Stimulated activated CD8-positive, alpha-beta memory T cell treated with anti-CD3 and anti-CD28 coated beads, Interleukin-15, amount 100 ng/mL, for 1 hour (primary cell): Measurements from ENCODE around the gene SIT1.
"Not testable (repeated sequence)": the region's sequence is repeated elsewhere in the genome, so short reads cannot be mapped to it uniquely, and the experiment has no call there.

Experiments
- DNase-seq: peaks from one replicate; pipeline ENCODE4 v3.0.0-alpha.2; 2020; ENCODE audit warnings: low read depth

SIT1 gene

DNA sequence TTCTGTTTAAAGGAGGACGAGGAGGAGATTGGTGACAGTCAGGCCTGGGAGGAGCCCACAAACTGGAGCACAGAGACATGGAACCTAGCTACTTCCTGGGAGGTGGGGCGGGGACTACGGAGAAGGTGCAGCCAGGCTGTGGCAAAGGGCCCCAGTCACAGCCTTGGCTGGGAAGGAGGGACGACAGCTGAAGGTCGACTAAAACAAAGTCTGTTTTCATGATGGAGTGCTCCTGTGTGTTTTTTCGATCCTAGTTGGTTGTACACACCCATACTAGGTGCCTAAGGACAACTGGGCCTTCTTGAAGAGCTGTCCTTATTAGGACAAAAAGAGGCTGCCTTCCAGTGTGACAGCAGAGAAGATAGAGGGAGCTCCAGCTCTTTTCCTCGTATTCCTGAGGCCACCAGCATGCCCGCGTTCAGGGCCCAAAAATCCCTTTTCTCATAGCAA lies 10.3 kb upstream of the SIT1 start:
- no peak for DNase-seq

DNA sequence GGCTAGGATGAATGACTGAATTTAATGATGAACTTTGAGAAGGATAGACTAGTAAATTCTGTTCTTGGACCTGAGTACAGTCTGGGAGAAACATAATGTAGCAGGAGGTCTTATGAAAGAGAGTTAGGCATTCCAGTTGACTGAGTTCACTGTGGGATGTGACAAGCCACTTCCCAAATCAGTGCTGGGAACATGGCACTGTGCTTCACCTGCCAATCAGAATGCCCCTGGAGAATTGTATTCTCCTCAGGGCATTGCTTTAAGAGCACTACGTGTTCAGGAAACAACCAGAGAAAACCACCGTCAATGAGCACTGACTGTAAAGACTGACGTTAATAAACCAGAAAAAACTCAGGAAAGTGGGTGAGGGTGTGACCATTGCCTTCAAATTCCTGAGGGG lies 8.6 kb upstream of the SIT1 start:
- DNase-seq = no peak

DNA sequence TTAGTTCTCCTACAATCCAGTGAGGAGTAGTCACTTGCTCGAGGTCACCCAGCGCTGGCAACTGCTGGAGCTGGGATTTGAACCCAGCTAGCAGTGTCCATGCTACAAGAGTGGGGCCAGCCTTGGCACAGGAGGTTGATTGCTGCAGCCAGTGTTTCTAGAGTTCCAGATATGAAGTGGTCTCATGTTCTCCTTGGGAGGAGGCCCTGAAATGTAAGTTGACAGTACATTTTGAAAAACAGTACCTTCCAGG lies 8.2 kb upstream of the SIT1 start:
- DNase-seq = no peak

DNA sequence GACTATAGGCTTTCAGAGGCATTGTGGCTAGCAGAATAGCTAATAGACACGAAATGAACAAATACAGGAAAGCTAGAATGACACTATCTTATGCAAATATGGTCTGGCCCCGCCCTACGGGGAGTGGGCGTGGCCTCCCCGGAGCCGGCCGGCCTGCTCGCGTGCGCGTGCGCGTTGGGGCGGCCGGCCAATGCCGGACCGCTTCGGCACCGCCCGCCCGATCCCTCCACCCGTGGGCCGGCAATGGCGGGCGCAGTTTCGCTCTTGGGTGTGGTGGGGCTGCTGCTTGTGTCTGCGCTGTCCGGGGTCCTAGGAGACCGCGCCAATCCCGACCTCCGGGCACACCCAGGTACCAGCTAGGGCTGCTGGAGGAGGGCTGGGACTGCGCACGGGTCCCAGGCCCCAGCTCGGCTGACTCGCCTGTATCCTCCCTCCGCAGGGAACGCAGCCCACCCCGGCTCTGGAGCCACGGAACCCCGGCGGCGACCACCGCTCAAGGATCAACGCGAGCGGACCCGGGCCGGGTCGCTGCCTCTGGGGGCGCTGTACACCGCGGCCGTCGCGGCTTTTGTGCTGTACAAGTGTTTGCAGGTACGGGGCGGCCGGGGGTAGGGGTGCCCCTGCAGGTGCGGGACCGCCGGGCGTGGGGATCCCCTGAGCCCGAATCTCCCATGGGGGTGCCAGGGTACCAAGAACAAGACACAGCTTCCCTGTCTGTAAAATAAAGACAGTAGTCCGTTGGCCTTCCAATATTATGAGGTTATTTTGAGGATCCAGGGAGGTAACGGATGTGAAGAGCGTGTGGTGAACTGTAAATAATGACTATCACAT lies 7.6 kb upstream of the SIT1 start, which contains the start of gene CCDC107:
Gene CCDC107, plus strand, starts transcription at position 156 of the 831 bp plus-strand sequence. Its CDS starts 88 bp downstream, at position 244.
- peak; percentile 62 for DNase-seq

DNA sequence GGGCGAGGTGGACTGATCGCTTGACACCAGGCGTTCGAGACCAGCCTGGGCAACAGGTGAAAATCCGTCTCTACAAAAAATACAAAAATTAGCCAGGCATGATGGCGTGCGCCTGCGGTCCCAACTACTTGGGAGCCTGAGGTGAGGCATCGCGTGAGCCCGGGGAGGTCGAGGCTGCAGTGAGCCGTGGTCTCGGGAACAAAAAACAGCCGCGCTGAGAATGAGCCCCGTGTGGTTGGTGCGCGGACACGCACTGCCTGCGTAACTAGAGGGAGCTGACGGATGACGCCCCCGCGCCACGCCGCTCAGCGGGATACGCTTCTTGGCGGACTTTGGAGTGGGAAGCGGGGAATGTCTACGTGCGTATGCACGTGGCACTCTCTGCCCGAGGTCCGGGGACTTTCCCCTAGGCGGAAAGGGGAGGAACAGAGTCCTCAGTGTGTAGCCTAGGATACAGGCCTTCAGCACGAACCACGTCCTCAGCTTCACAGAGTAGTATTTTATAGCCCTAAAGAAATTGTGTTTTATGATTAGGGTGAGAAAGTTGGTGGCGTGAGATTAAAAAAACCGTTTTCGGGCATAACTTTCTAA lies 6.9 kb upstream of the SIT1 start, which contains the start of gene RMRP:
Gene RMRP, minus strand, starts transcription at position 474 of the 591 bp plus-strand sequence.
- peak; percentile 72 for DNase-seq

DNA sequence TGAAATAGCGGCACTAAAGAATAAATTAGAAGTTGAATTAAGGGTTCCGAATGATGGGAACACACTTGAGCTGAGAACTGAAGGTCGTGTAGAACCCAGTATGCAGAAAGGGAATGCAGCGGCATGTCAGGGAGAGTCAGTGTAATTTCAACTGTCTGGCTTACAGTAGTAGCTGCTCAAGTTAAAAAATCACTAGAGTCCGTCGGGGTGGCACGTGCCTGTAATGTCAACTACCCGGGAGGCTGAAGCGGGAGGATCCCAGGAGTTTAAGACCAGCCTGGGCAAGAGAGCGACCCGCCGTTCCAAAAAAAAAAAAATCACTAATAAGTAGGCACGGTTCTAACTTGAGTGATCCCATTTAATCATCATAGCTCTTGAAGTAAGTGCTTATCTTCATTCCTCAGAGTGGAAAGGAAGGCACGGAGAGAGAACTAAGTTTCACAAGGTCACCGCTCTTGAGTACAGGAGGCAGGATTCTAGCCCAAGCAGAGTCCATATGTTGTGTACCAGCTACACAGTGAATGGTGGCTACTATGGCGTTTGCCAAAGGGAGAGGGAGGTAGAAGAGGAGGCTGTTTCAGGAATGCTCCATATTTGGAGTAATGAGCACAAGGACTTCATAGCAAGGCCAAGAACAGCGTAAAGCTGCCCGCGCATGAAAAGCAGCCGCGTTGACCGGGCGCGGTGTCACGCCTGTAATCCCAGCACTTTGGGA lies 6.3 kb upstream of the SIT1 start:
- no peak for DNase-seq

DNA sequence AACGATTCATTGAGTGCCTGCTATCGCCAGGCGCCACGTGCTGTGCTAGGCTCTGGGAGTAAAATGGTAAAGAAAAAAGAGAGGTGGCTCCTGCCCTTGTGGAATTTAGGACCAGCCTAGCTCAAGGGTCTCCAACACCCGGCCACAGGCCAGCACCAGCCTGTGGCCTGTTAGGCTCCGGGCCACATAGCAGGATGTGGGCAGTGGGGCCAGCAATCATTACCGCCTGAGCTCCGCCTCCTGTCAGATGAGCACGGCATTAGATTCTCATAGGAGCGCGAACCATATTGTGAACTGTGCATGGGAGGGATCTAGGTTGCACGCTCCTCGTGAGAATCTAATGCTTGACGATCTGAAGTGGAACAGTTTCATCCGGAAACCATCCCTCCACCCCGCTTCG lies 5.6 kb upstream of the SIT1 start:
- no peak for DNase-seq

DNA sequence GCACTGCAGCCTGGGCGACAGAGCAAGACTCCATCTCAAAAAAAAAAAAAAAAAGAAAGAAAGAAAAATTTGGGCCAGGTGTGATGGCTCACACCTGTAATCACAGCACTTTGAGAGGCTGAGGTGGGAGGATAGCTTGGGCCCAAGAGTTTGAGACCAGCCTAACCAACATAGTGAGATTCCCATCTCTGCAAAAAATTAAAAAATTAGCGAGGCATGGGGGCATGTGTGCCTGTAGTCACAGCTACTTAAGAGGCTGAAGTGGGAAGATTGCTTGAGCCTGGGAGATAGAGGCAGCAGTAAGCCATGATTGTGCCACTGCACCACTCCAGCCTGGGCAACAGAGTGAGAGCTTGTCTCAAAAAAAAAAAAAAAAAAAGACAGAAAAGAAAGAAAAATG lies 2.9 kb upstream of the SIT1 start:
- DNase-seq = no peak

DNA sequence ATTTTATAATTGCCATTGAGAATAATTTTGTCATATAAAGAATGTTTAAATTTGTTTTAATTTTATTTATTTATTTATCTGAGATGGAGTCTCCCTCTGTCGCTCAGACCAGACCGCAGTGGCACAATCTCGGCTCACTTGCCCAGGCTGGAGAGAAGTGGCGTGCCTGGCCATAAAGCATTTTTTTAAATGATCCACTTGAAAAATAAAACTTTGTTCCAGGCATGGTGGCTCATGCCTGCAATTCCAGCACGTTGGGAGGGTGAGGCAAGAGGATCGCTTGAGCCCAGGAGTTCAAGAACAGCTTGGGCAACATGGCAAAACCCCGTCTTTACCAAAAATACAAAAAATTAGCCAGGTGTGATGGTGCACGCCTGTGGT lies 2.1 kb upstream of the SIT1 start:
- no peak for DNase-seq

DNA sequence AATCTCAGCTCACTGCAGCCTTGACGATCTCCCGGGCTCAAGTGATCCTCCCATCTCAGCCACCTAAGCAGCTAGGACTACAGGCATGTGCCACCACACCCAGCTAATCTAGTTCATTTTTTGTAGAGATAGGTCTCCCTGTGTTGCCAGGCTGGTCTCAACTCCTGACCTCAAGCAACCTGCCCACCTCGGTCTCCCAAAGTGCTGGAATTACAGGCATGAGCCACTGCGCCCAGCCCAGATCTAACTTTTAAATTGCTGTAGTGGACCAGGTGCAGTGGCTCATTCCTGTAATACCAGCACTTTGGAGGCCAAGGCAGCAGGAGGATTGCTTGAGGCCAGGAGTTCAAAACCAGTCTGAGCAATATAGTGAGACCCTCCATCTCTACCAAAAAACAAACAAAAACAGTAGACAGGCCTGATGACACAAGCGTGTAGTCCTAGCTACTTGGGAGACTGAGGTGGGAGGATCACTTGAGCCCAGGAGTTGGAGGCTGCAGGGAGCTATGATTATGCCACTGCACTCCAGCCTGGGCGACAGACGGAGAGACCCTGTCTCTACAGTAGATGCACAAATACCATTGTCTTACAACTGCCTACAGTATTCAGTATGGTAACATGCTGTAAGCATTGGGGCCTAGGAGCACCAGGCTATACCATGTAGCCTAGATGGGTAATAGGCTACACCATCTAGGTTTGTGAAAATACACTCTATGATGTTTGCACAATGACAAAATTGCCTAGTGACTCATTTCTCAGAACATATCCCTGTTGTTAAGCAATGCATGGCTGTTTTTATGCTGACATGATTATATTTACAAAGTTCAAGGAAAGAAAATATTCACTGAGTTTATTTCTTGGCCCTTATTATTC lies 1.5 kb upstream of the SIT1 start:
- no peak for DNase-seq

DNA sequence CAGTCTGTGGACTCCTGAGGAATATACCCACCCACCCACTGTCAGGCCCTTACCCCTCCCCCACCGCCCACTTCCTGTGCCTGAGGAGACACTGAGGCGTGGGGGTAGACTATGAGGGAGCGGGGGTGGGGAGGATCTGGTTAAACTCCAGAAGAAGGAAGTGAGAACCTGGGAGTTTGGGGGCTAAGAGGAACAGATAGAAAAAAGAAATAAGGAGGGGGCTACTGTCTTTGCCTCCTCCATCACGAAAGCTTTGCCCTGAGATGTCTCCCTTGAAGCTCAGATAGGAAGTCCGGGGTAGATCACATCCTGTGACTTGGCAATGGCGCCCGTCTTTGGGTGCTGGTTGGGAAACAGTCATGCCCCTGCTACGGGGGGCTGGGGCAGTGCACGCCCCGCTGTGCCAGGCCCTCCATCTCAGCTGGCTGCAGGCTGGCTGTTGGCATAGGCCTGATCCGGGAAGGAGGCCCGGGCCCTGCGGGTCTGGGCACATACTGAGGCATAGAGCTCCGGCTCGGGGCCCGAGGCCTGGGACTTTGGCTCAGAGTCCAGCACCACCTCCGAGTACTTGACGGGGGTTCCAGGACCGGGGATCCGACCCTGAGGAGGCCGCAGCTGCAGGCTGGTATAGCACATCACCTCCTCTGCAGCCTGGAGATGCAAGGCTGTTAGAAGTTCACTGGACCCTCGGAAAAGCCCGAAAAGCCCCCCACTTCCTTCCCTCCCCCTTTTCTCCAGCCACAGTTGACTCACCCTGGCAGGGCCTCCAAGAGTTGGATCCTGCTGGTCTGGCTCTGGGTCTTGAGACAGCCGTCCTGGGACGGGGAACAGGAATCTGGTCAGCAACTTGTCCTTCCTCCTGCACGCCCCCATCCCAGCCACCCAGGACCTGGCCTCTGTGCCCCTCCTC lies 1.0 kb downstream of the SIT1 start:
- no peak for DNase-seq

DNA sequence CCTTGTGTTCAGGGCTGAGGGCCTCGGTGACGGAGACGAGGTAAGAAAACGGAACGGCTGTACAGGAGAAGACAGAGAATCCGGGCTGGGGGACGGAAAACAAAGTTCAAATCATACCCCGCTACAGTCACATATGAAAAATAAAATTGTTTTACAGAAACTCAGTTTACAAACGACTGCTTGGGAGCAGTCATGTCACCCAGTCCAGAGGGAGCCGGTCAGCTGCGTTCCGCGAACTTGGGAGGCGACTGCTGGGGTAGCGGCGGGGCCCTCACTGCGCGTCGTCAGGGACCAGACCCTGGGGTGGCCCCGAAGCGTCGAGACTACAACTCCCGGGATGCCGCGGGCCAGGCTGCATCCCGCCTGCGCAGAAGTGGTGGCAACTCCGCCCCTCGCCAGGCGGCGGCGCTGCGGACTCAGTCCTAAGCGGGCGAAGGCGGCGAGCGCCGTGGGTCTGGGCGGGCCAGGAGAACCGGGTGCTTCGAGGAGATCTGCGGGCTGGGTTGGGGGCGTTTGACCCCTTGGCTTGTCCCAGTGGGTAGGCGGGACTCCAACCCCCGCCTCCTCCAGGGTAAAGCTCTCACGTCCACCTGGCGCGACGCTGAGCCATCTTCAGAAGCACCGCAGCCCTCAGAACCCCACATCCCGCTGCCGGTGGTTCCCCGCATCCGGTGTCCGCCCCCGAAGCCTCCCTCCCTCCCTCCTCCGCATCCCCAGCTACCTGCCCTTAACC lies 4.0 kb downstream of the SIT1 start:
- peak; percentile 81 for DNase-seq

DNA sequence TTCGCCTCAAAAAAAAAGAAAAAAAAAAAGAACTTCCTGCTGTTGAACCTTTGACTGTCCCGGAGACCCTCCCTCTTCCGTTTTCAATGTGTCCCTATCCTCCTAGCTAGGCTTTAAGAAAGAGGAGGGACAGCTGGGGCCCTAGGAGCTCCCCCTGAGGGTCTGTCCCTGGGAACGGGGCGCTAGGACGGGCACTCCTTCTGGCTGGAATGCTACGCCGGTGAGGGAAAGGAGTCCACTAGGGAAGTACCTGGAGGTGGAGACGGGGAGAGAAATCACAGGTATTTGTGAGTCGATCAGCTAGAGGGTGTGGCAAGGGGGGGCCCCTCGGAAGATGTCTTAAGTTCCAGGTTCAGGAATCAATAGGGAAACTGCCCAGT lies 4.6 kb downstream of the SIT1 start:
- DNase-seq = no peak

DNA sequence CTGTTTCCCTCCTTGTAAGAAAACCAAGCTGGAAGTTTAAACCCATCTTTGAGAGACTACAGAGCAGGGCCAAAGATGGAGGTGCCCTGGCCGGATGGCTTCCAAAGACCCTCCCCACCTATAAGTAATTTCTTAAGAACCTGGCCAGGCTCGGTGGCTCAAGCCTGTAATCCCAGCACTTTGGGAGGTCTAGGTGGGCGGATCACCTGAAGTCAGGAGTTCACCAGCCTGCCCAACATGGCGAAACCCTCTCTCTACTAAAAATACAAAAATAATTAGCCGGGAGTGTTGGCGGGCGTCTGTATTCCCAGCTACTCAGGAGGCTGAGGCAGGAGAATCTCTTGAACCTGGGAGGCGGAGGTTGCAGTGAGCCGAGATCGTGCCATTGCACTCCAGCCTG lies 5.0 kb downstream of the SIT1 start:
- DNase-seq = not testable (repeated sequence)

DNA sequence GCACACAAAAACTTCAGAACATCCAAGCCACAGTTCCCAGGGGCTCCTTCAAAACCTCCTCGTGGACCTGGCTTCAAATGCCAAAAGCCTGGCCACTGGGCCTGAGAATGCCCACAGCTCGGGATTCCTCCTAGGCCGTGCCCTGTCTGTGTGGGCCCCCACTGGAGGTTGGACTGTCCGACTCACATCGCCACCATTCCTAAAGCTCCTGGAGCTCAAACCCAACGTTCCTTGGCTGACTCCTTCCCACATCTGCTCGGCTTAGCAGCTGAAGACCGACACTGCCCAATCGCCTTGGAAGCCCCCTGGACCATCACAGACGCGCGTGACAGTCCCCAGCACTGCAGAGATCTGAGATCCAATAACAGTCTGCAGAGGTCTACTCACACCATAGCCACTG lies 7.7 kb downstream of the SIT1 start:
- no peak for DNase-seq

DNA sequence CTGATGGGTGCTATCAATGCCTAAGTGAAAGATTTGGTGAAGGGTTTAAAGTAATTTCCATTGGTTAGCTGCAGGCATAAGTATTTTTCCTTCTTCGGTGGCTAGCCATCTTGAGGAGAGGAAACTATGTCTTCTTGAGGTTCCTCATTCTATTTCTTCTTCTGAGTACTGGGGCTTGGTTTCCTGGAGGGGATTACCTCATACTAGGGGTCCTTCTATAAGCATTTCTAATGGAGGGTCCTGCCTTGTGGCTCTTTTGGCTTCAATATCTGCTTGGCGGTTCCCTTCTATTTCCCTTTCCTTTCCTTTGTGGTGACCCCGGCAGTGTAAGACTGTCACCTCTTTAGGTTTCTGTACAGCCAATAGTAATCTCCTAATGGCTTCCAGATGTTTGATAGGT lies 9.3 kb downstream of the SIT1 start:
- not testable (repeated sequence) for DNase-seq

DNA sequence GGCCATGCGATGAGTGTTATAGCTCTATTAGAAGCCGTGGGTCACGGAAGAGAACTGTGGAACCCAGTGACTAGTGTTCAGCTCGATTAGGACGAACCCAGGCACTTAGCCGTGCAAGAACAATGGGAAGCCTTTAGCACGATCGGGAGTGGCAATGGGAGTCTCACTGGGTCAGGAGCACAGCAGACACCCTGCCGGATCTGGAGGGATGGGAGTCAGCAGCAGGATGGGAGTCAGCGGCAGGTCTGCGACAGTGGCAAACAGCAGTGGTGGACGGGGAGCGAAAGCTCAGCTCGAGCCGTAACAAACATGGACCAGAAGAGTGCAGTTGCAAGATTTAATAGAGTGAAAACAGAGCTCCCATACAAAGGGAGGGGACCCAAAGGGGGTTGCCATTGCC lies 10.3 kb downstream of the SIT1 start:
- not testable (repeated sequence) for DNase-seq

DNA sequence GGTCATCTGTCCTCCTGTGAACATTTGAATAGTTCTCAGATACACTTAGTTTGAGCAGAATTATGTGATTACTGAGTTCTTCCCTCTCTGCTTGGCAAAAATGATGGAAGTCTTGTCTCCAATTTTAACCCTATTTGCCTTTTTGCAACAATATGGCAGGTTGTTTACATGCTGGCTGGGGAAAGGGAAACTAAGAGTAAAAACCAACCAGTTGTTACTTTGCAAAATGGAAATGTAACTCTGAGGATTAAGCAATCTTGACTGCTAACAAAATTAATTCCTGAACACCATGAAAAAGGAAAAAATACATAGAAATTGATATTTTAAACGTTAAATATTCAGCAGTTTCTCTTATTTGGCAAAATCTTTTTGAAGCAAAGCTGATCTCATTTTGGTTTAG lies 11.1 kb downstream of the SIT1 start:
- no peak for DNase-seq

DNA sequence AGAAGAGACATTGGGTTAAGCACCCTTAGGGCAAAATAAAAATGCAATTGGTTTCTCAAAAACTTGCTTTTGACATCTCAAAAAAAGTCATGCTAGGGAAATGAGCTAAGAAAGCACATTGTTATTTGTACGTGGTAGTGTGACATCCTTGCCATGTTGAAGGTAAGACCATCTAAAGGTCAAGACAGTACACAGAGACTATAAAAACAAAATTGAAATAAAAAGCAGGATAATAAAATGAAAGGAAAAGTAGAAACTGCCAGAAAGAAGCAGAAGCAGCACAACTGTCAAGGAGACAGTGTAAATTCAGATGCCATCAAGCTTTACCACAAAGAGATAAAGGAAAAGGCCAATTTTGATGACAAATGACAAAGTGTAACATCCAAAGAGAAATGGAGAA lies 11.5 kb downstream of the SIT1 start:
- DNase-seq = not testable (repeated sequence)

DNA sequence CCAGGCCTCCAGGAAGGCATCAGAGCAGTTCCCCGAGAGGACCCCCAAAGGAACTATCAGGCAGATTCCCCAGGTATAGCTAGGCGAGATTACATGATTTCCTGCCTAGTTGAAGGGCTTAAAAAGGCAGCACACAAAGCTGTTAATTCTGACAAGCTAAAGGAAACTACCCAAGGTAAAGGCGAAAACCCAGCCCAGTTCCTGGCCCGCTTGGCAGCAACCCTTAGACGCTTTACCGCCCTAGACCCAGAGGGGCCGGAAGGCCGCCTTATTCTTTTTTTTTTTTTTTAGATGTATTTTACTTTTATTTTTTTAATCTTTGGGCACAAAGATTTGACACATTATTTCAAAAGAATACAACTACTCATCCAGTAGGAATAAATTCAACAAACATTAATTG lies 12.0 kb downstream of the SIT1 start:
- not testable (repeated sequence) for DNase-seq
